Measurements from ENCODE around the gene PDCD1LG2.

PDCD1LG2 gene

GRCh38 chr9:5485378-5486085, 24.8 kb upstream of the PDCD1LG2 start:
- no peak for TF ChIP-seq CTCF (IDR thresholded peaks at IDR 0.05; ENCODE audit: insufficient read depth, low read depth, low read length, missing control alignments)
- H3K4me3 ChIP-seq (ENCODE audit: low read length): no peak overlapping the region
- DNase-seq (ENCODE audit: low read depth): no peak

- DNase-seq (ENCODE audit: low read depth): no peak
- H3K4me3 ChIP-seq (ENCODE audit: low read length): no peak overlapping the region
- TF ChIP-seq CTCF (IDR thresholded peaks at IDR 0.05; ENCODE audit: insufficient read depth, low read depth, low read length, missing control alignments): no peak
These were observed 23.3 kb upstream of the PDCD1LG2 start for GRCh38 chr9:5486988-5487387.

- no peak for TF ChIP-seq CTCF (IDR thresholded peaks at IDR 0.05; ENCODE audit: insufficient read depth, low read depth, low read length, missing control alignments)
- DNase-seq (ENCODE audit: low read depth): no peak
- H3K4me3 ChIP-seq (ENCODE audit: low read length): no peak overlapping the region
These were observed 21.9 kb upstream of the PDCD1LG2 start for GRCh38 chr9:5488221-5489008.

- no peak for TF ChIP-seq CTCF (IDR thresholded peaks at IDR 0.05; ENCODE audit: insufficient read depth, low read depth, low read length, missing control alignments)
- H3K4me3 ChIP-seq (ENCODE audit: low read length): no peak overlapping the region
- no peak for DNase-seq (ENCODE audit: low read depth)
These were observed 20.5 kb upstream of the PDCD1LG2 start for GRCh38 chr9:5489630-5490490.

GRCh38 chr9:5492965-5493678, 17.2 kb upstream of the PDCD1LG2 start:
- TF ChIP-seq CTCF (IDR thresholded peaks at IDR 0.05; ENCODE audit: insufficient read depth, low read depth, low read length, missing control alignments): no peak
- no peak overlapping the region for H3K4me3 ChIP-seq (ENCODE audit: low read length)

More at GRCh38 chr9:5492965-5493678, 17.2 kb upstream of the PDCD1LG2 start:
- DNase-seq (ENCODE audit: low read depth): peak; percentile 90

All from epithelial cell of esophagus (primary cell).